GM10266 (cell line): ENCODE data around the gene SETD6.

Experiments used
- DNase-seq: peaks from one replicate; pipeline ENCODE4 v3.0.0; 2012; ENCODE audit errors: extremely low spot score
- CTCF ChIP-seq: IDR thresholded peaks from 2 replicates; pipeline ENCODE4 v1.5.1; 2012; ENCODE audit warnings: mild to moderate bottlenecking, low read depth; ENCODE audit not compliant: control insufficient read depth, insufficient read depth; ENCODE audit errors: missing control alignments

Gene SETD6

GRCh38 chr16:58510776-58511628 lies 4.3 kb upstream of the SETD6 start:
- DNase-seq: no peak
- no peak for TF ChIP-seq CTCF

DNA sequence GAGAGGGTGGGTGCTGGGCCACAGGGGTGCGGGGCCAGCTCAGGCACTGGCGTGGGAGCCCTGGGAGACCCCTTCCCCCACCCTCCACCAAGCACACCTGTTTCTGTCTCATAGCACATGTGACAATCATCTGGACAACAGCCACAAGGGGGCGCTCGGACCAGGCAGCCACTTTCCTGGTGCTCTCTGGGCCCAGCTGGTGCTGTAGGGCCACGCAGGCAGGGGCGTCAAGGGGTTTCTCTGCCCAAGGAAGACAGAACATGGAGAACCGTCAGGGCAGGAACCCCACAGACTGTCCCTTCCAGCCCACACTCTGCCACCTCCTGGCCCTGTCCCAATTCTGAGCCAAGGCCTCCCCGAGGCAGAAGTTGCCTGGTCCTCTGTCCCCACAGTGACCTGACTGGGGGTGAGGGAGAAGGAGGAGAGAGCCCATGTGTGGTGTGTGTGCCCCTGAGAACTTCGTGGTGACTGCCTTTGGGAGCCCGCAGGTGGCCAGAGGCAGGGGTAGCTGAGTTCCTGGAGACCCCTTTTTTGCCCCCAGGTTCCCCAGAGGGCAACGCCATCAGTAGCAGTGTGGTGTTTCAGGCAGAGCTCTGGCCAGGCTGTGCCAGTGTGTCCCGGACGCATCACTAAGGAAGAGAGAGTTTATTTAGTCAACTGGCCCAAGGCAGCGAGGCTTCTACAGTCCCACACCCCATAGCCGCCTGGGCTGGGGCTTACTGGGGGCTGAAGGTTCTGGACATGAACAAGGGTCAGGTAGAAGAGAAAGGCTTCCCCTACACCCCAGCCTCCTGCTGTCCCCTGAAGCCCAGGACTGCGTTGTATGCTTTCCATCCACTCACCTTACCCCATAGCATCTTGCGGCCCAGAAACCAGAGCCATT lies 3.1 kb upstream of the SETD6 start:
- DNase-seq: peak; percentile 76
- TF ChIP-seq CTCF: peak; percentile 84

DNA sequence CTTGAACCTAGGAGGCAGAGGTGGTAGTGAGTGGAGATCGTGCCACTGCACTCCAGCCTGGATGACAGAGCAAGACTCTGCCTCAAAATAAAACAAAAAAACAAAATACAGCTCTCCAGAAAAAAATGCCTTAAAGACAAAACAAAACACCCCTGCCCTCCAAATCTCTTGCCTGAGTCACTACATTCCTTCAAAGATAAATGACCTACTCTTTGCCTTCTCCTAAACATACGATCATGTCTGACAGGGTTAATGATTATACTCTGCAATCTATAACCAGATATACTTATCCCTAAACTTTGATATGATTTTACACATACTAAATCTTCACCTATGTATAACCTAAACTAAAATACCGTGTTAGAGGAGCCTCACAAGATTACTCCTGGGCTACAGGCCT lies 1.4 kb upstream of the SETD6 start:
- DNase-seq: no peak
- TF ChIP-seq CTCF: no peak

DNA sequence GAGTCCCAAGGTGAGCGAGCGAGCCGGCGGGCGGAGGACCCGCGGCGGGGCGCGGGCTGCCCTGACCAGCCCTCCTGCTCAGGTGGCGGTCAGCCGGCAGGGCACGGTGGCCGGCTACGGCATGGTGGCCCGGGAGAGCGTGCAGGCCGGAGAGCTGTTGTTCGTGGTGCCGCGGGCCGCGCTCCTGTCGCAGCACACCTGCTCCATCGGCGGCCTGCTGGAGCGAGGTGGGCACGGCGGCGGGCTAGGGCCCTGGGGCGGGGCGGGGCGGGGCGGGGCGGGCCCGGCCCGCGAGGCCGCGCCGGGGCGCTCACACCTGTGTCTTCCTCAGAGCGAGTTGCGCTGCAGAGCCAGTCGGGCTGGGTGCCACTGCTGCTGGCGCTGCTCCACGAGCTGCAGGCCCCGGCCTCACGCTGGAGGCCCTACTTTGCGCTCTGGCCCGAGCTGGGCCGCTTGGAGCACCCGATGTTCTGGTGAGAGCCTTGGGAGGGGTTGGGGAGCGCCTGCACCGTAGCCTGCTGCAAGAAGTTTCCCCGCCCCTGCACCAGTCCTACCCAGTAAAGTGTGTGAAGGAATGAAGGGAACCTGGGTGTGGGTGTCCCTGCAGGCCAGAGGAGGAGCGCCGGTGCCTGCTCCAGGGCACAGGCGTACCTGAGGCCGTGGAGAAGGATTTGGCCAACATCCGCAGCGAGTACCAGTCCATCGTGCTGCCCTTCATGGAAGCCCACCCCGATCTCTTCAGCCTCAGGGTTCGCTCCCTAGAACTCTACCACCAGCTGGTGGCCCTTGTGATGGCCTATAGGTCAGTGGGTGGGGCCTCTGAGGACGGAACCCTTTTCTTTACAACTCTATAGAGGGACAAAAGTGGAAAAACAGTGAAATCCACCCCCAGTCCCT lies 802 bp downstream of the SETD6 start:
- DNase-seq: peak; percentile 70
- TF ChIP-seq CTCF: no peak

DNA sequence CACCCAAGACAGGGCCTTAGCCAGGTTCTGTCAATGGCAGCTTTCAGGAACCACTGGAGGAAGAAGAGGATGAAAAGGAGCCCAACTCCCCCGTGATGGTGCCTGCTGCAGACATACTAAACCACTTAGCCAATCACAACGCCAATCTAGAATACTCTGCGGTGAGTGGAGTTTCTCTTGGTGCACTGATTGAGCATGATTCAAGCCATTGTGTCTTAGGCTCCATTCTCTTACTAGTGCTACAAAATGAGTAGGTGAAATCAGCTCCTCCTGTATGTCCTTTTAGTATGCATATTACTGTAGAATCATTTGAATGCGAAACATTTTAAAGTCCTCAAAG lies 1.4 kb downstream of the SETD6 start:
- TF ChIP-seq CTCF: no peak
- no peak for DNase-seq

DNA sequence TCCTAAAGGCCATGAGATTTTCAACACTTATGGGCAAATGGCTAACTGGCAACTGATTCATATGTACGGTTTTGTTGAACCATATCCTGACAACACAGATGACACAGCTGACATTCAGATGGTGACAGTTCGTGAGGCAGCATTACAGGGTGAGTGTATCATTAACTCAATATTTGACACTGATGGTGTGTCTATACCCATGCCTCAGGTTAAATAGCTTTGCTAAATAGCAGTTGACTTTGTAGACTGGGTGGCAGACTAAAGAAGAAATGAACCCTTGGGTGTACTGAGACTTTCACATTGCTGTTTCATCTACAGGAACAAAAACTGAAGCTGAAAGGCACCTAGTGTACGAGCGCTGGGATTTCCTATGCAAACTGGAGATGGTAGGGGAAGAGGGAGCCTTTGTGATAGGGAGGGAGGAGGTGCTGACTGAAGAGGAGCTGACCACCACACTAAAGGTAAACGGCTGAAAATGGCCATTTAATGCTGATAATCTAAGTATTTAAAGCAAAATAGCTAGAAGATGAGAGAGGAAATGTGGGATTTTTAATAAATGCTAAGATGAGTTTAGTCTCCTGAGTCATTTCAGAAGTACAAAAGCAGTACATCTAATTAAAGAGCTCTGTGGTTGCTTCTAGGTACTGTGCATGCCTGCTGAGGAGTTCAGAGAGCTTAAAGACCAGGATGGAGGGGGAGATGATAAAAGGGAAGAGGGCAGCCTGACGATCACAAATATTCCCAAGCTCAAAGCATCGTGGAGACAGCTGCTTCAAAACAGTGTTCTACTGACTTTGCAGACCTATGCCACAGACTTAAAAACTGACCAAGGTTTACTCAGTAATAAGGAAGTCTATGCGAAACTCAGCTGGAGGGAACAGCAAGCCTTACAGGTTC lies 3.0 kb downstream of the SETD6 start:
- peak; percentile 62 for DNase-seq
- TF ChIP-seq CTCF: no peak
